ENCODE measurements around the gene PAFAH1B2.
A peak's percentile ranks its signal among the peaks of the same experiment; 100 is the strongest.
"Not testable (repeated sequence)": the region's sequence is repeated elsewhere in the genome, so short reads cannot be mapped to it uniquely, and the experiment has no call there.

DNA sequence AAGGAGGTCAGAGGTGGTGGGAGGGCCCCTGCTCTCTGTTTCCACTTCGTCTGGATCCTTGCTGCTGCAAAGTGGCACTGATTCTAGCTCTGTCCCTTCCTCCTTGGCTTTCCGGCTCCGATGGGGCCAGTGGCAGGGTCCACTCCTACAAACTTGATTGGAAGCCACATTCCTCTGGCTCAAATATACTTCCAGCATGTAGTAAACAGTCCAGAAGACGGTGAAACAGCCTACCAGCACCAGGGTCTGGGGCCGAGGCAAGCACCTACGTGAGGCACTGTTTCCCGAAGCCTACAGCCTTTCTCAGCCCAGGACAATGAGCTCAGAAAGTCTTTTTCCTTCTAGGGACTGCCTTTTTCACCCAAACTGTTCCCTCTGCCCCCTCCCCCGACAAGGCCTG lies 62.0 kb downstream of the PAFAH1B2 start:
- TF ChIP-seq, protein P1, sequence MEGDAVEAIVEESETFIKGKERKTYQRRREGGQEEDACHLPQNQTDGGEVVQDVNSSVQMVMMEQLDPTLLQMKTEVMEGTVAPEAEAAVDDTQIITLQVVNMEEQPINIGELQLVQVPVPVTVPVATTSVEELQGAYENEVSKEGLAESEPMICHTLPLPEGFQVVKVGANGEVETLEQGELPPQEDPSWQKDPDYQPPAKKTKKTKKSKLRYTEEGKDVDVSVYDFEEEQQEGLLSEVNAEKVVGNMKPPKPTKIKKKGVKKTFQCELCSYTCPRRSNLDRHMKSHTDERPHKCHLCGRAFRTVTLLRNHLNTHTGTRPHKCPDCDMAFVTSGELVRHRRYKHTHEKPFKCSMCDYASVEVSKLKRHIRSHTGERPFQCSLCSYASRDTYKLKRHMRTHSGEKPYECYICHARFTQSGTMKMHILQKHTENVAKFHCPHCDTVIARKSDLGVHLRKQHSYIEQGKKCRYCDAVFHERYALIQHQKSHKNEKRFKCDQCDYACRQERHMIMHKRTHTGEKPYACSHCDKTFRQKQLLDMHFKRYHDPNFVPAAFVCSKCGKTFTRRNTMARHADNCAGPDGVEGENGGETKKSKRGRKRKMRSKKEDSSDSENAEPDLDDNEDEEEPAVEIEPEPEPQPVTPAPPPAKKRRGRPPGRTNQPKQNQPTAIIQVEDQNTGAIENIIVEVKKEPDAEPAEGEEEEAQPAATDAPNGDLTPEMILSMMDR (IDR thresholded peaks at IDR 0.05) = not testable (repeated sequence)
- TF ChIP-seq POLR2A (IDR thresholded peaks at IDR 0.05) = peak in 1 of 2 donors; percentile 24

Data from gastroesophageal sphincter (tissue), 3 donors.